ENCODE measurements around the gene TMA7B. TPM values are rescaled to one million over a fixed set of nuclear protein-coding genes. Genes with fewer than 3 reads are reported as not detected.

TMA7B gene
- total RNA-seq, 1 donor from 2014 or later, result not detected

DNA sequence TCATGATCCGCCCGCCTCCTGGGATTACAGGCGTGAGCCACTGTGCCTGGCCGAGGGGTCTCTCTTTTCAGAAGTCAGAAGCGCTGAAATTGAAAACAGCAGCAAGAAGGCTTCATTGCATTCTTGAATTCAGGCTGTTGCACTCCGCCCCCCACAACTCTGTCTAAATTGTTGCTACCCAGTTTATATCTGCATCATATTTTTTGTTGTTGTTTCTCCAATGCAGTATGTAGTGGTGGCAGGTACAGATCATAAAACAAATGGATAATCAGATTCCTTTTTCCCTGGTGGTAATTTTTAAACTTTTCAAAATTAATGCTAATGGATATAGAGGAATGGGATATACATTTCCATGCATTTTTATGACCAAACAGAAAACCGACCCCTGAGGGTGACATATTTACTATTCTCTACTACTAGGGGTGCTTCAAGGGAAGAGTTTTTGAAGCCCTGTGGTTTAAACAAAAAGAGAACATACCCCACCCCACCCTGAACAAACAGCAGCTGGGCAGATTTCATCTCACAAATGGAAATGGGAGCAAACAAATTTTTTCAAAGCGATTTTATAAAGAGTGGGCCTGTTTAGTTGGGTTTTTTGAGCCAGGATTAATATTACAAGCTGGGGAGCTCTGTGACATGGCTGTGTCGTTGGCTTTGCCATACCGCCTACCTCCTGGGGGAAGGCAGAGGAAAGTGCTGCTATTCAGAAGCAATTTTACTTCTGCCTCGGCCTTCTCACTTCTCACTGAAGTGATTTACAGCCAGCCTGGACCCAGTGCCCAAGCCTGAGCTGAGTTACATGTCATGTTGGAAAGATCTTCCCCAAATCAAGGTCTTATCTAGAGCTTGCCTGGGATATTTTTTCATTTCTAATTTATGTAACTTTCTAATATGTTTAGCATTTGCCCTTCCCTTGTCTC, 16.0 kb upstream of the TMA7B start:
- TF ChIP-seq EZH2 (IDR thresholded peaks at IDR 0.05) (no peak), EZH2phosphoT487 (IDR thresholded peaks at IDR 0.05) (no peak)
- TF ChIP-seq, protein P1, sequence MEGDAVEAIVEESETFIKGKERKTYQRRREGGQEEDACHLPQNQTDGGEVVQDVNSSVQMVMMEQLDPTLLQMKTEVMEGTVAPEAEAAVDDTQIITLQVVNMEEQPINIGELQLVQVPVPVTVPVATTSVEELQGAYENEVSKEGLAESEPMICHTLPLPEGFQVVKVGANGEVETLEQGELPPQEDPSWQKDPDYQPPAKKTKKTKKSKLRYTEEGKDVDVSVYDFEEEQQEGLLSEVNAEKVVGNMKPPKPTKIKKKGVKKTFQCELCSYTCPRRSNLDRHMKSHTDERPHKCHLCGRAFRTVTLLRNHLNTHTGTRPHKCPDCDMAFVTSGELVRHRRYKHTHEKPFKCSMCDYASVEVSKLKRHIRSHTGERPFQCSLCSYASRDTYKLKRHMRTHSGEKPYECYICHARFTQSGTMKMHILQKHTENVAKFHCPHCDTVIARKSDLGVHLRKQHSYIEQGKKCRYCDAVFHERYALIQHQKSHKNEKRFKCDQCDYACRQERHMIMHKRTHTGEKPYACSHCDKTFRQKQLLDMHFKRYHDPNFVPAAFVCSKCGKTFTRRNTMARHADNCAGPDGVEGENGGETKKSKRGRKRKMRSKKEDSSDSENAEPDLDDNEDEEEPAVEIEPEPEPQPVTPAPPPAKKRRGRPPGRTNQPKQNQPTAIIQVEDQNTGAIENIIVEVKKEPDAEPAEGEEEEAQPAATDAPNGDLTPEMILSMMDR (IDR thresholded peaks at IDR 0.05), result no peak
- peaks cover 8% of the 10 kb centered on the region for H4K20me1 ChIP-seq (ENCODE audit: low read depth)
- peaks cover 33% of the 10 kb centered on the region for H3K4me1 ChIP-seq
- no peaks in the 10 kb centered on the region for H3K36me3 ChIP-seq
- no peak for DNase-seq (ENCODE audit: low spot score)
- Mint-ChIP-seq H3K4me3 (no peak overlapping the region), H3K27ac (peak overlapping the region; percentile 34), H3K4me1 (peaks cover 40% of the 10 kb centered on the region), H3K36me3 (no peaks in the 10 kb centered on the region), H3K27me3 (ENCODE audit: insufficient read depth, low read depth) (peaks cover 7% of the 10 kb centered on the region), H3K9me3 (no peaks in the 10 kb centered on the region)
- H3K9ac ChIP-seq, result no peak overlapping the region
- H3K4me3 ChIP-seq, result no peak overlapping the region
- H2AFZ ChIP-seq (replicated peaks), result no peak overlapping the region
- no peak overlapping the region for H3K4me2 ChIP-seq
- H3K27ac ChIP-seq, result no peak overlapping the region
- peaks cover 9% of the 10 kb centered on the region for H3F3A ChIP-seq (ENCODE audit: low read depth)
- no peaks in the 10 kb centered on the region for H3K9me3 ChIP-seq (ENCODE audit: low read depth)
- no peaks in the 10 kb centered on the region for H3K79me2 ChIP-seq (ENCODE audit: low read depth)
- H3K27me3 ChIP-seq, result peaks cover 21% of the 10 kb centered on the region

- no peak for DNase-seq (ENCODE audit: low spot score)
- Histone ChIP-seq H3K27me3 (peaks cover 21% of the 10 kb centered on the region), H2AFZ (replicated peaks) (no peak overlapping the region), H3K9ac (no peak overlapping the region), H3K36me3 (no peaks in the 10 kb centered on the region), H3K9me3 (ENCODE audit: low read depth) (no peaks in the 10 kb centered on the region), H3K4me2 (no peak overlapping the region), H3K79me2 (ENCODE audit: low read depth) (no peaks in the 10 kb centered on the region), H3K27ac (no peak overlapping the region), H3F3A (ENCODE audit: low read depth) (peaks cover 9% of the 10 kb centered on the region), H3K4me1 (peaks cover 24% of the 10 kb centered on the region), H4K20me1 (ENCODE audit: low read depth) (peaks cover 8% of the 10 kb centered on the region), H3K4me3 (no peak overlapping the region)
- TF ChIP-seq, protein P1 (IDR thresholded peaks at IDR 0.05), result no peak
- no peak for TF ChIP-seq EZH2phosphoT487 (IDR thresholded peaks at IDR 0.05)
- H3K9me3 Mint-ChIP-seq, result no peaks in the 10 kb centered on the region
- no peaks in the 10 kb centered on the region for H3K36me3 Mint-ChIP-seq
- peaks cover 33% of the 10 kb centered on the region for H3K4me1 Mint-ChIP-seq
- no peak overlapping the region for H3K27ac Mint-ChIP-seq
- no peak overlapping the region for H3K4me3 Mint-ChIP-seq
- peaks cover 4% of the 10 kb centered on the region for H3K27me3 Mint-ChIP-seq (ENCODE audit: insufficient read depth, low read depth)
Measured at GRCh38 chr22:39946126-39946502, 14.1 kb upstream of the TMA7B start.

GRCh38 chr22:39946503-39947219, 13.5 kb upstream of the TMA7B start:
- Mint-ChIP-seq H3K4me1 (peaks cover 33% of the 10 kb centered on the region), H3K9me3 (no peaks in the 10 kb centered on the region), H3K36me3 (no peaks in the 10 kb centered on the region), H3K4me3 (no peak overlapping the region), H3K27ac (no peak overlapping the region), H3K27me3 (ENCODE audit: insufficient read depth, low read depth) (peaks cover 4% of the 10 kb centered on the region)
- Histone ChIP-seq H3K27me3 (peaks cover 21% of the 10 kb centered on the region), H3K36me3 (no peaks in the 10 kb centered on the region), H3K9ac (no peak overlapping the region), H3K9me3 (ENCODE audit: low read depth) (no peaks in the 10 kb centered on the region), H4K20me1 (ENCODE audit: low read depth) (peaks cover 8% of the 10 kb centered on the region), H2AFZ (replicated peaks) (no peak overlapping the region), H3F3A (ENCODE audit: low read depth) (peaks cover 9% of the 10 kb centered on the region), H3K79me2 (ENCODE audit: low read depth) (no peaks in the 10 kb centered on the region), H3K4me1 (peaks cover 22% of the 10 kb centered on the region), H3K4me2 (no peak overlapping the region), H3K4me3 (no peak overlapping the region), H3K27ac (no peak overlapping the region)
- TF ChIP-seq, protein P1 (IDR thresholded peaks at IDR 0.05), result no peak
- TF ChIP-seq EZH2 (IDR thresholded peaks at IDR 0.05) (no peak), EZH2phosphoT487 (IDR thresholded peaks at IDR 0.05) (no peak)
- no peak for DNase-seq (ENCODE audit: low spot score)
